K562 (cell line): ENCODE measurements around the gene C2CD2L. TPM values are rescaled to one million over a fixed set of nuclear protein-coding genes. Genes with fewer than 3 reads are reported as not detected.

ENCODE experiments used
- GABPB2 ChIP-seq: fragments of 250-450 bp; sonication (Bioruptor Pico); conservative IDR thresholded peaks from 2 replicates; pipeline ENCODE4 v1.5.1; 2021; ENCODE audit warnings: mild to moderate bottlenecking
- MITF ChIP-seq: IDR thresholded peaks from 2 replicates; pipeline ENCODE4 v1.6.1; 2014; ENCODE audit warnings: antibody characterized with exemption
- NCOA4 ChIP-seq: fragments of 450-650 bp; IDR thresholded peaks from 2 replicates; pipeline ENCODE4 v1.6.1; 2018; ENCODE audit warnings: mild to moderate bottlenecking; ENCODE audit not compliant: partially characterized antibody
- PTTG1 ChIP-seq: fragments of 450-650 bp; IDR thresholded peaks from 2 replicates; pipeline ENCODE4 v1.6.1; 2016; ENCODE audit warnings: low read depth, mild to moderate bottlenecking, missing genetic modification characterization, missing compliant biosample characterization
- PURB ChIP-seq: sonication (generic); formaldehyde crosslinking; IDR thresholded peaks from 2 replicates; pipeline ENCODE4 v1.9.0; 2021; ENCODE audit warnings: low read depth, mild to moderate bottlenecking, missing genetic modification reagents
- PYGO2 ChIP-seq: fragments of 450-650 bp; IDR thresholded peaks from 2 replicates; pipeline ENCODE4 v1.6.1; 2016; ENCODE audit warnings: mild to moderate bottlenecking, missing genetic modification characterization, moderate library complexity, missing compliant biosample characterization
- SIN3A ChIP-seq, 2 experiments: fragments of 150-350 bp in 1 of 2; IDR thresholded peaks; 2 replicates each; pipeline ENCODE4 v1.6.1; 2011 to 2016; ENCODE audit warnings: borderline replicate concordance in 2 of 2, low read depth in 2 of 2, low read length in 2 of 2, mild to moderate bottlenecking in 2 of 2, moderate library complexity in 2 of 2; ENCODE audit not compliant: control insufficient read depth in 1 of 2
- SMARCE1 ChIP-seq: fragments of 450-650 bp; IDR thresholded peaks from 2 replicates; pipeline ENCODE4 v1.7.1; 2016; ENCODE audit warnings: mild to moderate bottlenecking
- ZBTB2 ChIP-seq: fragments of 450-650 bp; IDR thresholded peaks from 2 replicates; pipeline ENCODE4 v1.6.1; 2016; ENCODE audit warnings: antibody characterized with exemption
- ZBTB33 ChIP-seq: sonication (generic); formaldehyde crosslinking; IDR thresholded peaks from 2 replicates; pipeline ENCODE4 v1.8.1; 2023; ENCODE audit warnings: mild to moderate bottlenecking, missing genetic modification reagents
- ZFX ChIP-seq: sonication (generic); formaldehyde crosslinking; IDR thresholded peaks from 2 replicates; pipeline ENCODE4 v1.8.0; 2022; ENCODE audit warnings: mild to moderate bottlenecking, missing genetic modification reagents, moderate library complexity
- ZNF586 ChIP-seq: fragments of 450-650 bp; formaldehyde crosslinking; conservative IDR thresholded peaks from 2 replicates; pipeline ENCODE4 v1.4.0; 2020; ENCODE audit warnings: mild to moderate bottlenecking, moderate library complexity
- polyA plus RNA-seq, 8 experiments: library from polyadenylated mRNA; depleted of rRNA in 4 of 8; stranded (reverse) in 5 of 8; unstranded in 3 of 8; fragments of >200 nt; fragmentation: Nextera tagmentation in 2 of 8; fragmentation: Illumina TruSeq in 1 of 8; extraction: Ambion mirVana in 2 of 8; extraction: Trizol in 1 of 8; gene quantifications; 2 replicates each; pipeline versions ENCODE4 v1.2.1 to v1.2.3, GENCODE V29; 2011 to 2014; ENCODE audit warnings: inconsistent platforms in 1 of 8, missing spikeins in 1 of 8
- total RNA-seq, 7 experiments: library from RNA; depleted of rRNA in 6 of 7; stranded (reverse); fragments of >200 nt in 6 of 7; fragmentation: Illumina TruSeq in 2 of 7; extraction: Trizol in 2 of 7; gene quantifications; 2 replicates each; pipeline versions ENCODE4 v1.2.1 to v1.2.3, GENCODE V29; 2011 to 2021; ENCODE audit warnings: low replicate concordance in 1 of 7

Gene C2CD2L
- total and polyA plus RNA-seq, 9 of the 15 experiments (the other 6 are each of a cell fraction or from before 2014, with no cell fraction given) = 0.66 to 41.2 (median 14.8) TPM

- TF ChIP-seq SIN3A (IDR thresholded peaks at IDR 0.05; ENCODE audit: borderline replicate concordance in 2 of 2, control insufficient read depth in 1 of 2, low read depth in 2 of 2, low read length in 2 of 2) (peak in 1 of 2 experiments; percentile 74; a peak in 3 of 4 replicates), MITF (0 out of 2 replicates have a peak, but pooled peaks have one; percentile 29), ZNF586 (CRISPR knock-in tag) (no peak), NCOA4 (no peak), ZFX (CRISPR knock-in tag) (peak; percentile 96), ZBTB2 (no peak), PTTG1 (tag) (no peak), PYGO2 (tag) (no peak), GABPB2 (no peak), PURB (no peak), SMARCE1 (peak; percentile 74), ZBTB33 (CRISPR knock-in tag) (no peak; the same call in 1 of the 2 replicates)
Measured at GRCh38 chr11:119106564-119107537, at the start of gene C2CD2L (continued).
